Skeletal muscle cell (primary cell): Measurements from ENCODE around the gene CGNL1.

Source experiments
- DNase-seq: peaks from one replicate; pipeline ENCODE4 v3.0.0-alpha.2; 2010; ENCODE audit warnings: low read depth
- H3K4me3 ChIP-seq: 2 replicates; pipeline ENCODE4 v1.5.1; 2011; ENCODE audit warnings: low read depth, mild to moderate bottlenecking, control low read depth, low read length, moderate library complexity

The CGNL1 gene

GRCh38 chr15:57580428-57580827, 204.1 kb downstream of the CGNL1 start:
- DNase-seq = no peak
- no peak overlapping the region for H3K4me3 ChIP-seq

GRCh38 chr15:57580866-57581265, 204.6 kb downstream of the CGNL1 start:
- no peak overlapping the region for H3K4me3 ChIP-seq
- DNase-seq = no peak

DNA sequence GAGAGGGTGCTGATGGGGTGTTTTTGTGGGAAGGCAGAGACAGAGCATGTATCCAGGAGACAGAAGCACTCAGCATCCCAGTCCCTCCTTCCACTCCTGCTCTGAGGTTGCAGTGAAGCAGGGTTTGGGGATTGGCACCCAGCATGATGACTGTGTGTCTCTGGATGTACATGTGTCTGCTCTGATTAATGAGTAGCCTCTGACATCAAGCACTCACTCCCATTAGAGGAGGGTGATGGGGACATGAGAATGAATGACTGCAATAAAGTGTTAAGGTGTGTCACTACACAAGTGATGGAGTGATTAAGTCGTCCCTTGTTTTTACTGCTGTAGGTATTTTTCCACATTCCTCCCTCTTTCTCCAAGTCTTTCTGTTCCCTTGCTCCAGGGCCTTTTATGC, 205.8 kb downstream of the CGNL1 start:
- H3K4me3 ChIP-seq = no peak overlapping the region
- no peak for DNase-seq

GRCh38 chr15:57583282-57583681, 207.0 kb downstream of the CGNL1 start:
- DNase-seq = no peak

DNA sequence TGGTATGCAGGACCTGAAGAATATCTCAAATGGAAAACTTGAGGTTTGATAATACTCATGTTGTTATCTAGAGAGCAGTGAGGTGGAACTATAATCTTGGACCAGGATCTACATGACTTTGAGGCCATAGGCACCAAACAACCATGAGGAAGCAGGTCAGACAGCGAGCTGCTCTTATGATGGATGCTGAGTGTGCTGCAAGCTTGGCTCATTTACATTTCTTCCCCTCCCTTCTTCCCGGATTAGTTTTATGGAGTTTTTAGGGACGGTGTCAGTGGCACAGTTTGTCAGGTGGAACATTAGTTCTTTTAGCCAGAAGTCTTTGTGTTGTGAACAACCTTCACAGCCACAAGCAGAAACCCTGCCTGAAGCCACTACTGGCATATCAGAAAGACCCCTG, 207.4 kb downstream of the CGNL1 start:
- DNase-seq = no peak
- H3K4me3 ChIP-seq = no peak overlapping the region

More at GRCh38 chr15:57583282-57583681, 207.0 kb downstream of the CGNL1 start:
- H3K4me3 ChIP-seq = no peak overlapping the region

GRCh38 chr15:57586661-57587424, 210.5 kb downstream of the CGNL1 start:
- no peak for DNase-seq
- no peak overlapping the region for H3K4me3 ChIP-seq

- H3K4me3 ChIP-seq = no peak overlapping the region
- no peak for DNase-seq
Observed at GRCh38 chr15:57589281-57589680, 213.0 kb downstream of the CGNL1 start.

- no peak for DNase-seq
- no peak overlapping the region for H3K4me3 ChIP-seq
Observed at GRCh38 chr15:57589754-57590153, 213.4 kb downstream of the CGNL1 start.

- DNase-seq = no peak
- peak overlapping the region; percentile 48 for H3K4me3 ChIP-seq
Observed at GRCh38 chr15:57591237-57591821, 215.0 kb downstream of the CGNL1 start.

DNA sequence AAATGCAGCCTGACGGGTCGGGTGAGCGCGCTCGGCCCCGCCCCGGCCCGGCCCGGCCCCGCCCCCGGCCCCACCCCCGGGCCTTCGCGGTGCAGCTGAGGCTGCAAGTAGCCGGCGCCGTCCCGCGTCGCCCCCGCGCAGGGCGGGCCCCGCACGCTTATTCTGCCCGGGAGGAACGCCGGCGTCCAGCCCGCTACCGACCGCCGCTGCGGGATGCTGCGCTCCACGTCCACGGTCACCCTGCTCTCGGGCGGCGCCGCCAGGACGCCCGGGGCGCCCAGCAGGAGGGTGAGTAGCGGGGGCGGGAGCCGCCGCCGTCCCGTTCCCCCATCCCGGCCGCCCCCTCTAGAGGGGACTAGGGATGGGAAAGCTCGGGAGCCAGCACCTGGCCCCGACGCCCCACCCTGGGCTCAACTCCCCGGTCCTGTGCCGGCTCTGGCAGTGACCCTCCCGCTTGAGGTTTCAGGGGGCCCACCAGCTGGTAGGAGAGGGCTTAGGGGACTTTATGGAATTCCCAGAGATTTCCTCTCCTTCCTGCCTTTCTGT, 215.6 kb downstream of the CGNL1 start, which contains the start of gene MYZAP:
Gene MYZAP, plus strand, starts transcription at position 83 of the 546 bp plus-strand sequence. Its CDS starts 131 bp downstream, at position 214.
- no peak for DNase-seq
- H3K4me3 ChIP-seq = peak within 1 kb of the TSS; percentile 48

DNA sequence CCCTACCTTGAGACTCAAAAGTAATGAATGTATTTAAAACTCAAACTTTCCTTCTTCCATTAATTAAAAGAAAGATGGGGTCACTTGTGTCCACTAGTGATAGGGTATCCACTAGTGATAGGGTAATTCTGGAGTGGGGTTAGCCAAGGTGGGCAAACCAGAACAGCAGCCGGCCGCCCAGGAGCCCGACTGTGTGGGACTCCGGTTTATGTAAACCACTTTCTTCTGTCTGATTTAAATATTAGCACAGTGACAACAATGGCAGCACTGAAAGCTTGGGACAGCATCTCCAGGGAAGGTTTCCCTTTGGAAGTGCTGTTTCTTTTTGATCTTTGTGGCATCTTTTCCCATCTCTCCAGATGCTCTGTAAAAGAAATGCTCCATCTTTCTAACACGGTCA, 216.1 kb downstream of the CGNL1 start:
- H3K4me3 ChIP-seq = no peak overlapping the region
- DNase-seq = no peak

- H3K4me3 ChIP-seq = no peak overlapping the region
- DNase-seq = no peak
Observed at GRCh38 chr15:57592836-57593420, 216.6 kb downstream of the CGNL1 start.

DNA sequence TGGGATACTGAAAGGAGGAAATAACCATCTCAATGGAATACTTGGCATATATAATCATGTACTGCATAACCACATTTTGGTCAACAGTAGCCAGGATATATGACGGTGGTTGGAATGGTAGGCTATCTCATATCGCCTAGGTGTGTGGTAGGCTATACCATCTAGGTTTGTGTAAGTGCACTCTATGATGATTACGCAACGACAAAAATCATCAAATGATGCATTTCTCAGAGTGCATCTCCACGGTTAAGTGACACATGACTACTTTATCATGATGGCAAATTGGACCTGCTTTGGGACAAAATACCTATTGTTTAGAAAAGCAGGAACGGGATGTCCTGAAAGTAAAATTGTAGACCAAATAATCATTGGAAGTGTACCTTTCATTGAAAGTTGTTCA, 218.2 kb downstream of the CGNL1 start:
- H3K4me3 ChIP-seq = no peak overlapping the region
- DNase-seq = no peak

DNA sequence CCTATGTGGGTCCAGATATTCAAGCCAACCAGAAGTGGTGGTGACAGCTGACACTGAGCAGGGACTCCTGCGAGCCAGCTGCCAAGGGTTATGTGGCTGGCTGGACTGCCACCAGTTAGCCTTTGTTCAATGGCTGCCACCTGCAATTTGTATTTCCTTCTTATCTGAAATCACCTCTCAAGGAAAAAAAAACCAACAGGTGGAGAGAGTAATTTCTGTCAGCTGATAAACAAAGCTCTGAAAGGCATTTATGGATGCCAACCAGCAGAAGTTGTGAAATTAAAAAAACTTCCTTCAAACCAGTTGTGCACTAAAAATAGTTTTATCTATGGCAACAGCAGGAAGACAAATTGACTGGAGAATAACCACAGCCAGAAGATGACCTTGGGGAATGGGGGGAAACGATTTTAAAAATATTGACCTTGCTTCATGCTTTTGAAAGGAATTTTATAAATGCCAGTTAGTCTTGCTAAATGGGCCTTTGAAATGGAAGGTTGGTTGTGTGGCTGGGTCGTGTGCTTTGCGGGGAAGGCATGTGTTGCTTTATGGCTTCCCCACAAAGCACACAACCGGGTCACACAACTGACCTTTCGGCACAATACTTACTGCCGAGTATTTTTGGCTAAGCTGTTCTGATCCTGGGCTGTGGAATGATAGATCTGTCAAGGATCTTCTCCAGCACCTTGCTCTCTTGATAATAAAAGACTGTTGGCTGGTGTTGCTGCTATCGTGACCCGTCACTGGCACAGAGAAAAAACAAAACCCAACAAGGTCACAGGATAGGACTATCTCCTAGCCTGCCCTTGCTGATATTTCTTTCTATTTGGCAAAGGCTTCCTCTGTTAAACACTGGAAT, 218.9 kb downstream of the CGNL1 start:
- no peak for DNase-seq

GRCh38 chr15:57596301-57596855, 220.1 kb downstream of the CGNL1 start:
- DNase-seq = no peak

More for the DNA sequence above, 218.9 kb downstream of the CGNL1 start:
- H3K4me3 ChIP-seq = no peak overlapping the region

GRCh38 chr15:57596978-57597377, 220.7 kb downstream of the CGNL1 start:
- no peak for DNase-seq

More at GRCh38 chr15:57596301-57596855, 220.1 kb downstream of the CGNL1 start:
- no peak overlapping the region for H3K4me3 ChIP-seq

DNA sequence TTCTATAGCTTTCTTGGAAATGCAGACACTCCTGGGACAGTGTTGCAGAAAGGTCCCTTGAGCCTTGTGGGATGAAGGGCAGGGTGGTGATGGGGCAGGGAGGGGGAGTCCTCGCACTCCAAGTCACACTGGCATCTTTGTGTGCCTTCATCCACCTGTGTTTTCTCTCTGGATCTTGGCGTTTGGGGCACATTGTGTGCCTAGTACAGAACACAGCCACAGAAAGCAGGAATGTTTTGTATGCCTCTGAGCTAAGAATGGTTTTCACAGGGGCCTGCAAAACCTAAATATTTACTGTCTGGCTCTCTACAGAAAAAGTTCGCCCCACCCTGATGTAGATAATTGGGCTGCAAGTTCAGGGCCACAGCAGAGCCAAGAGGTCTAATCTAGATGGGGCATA, 221.1 kb downstream of the CGNL1 start:
- no peak overlapping the region for H3K4me3 ChIP-seq
- DNase-seq = no peak

More at GRCh38 chr15:57596978-57597377, 220.7 kb downstream of the CGNL1 start:
- H3K4me3 ChIP-seq = no peak overlapping the region

GRCh38 chr15:57598346-57598745, 222.0 kb downstream of the CGNL1 start:
- no peak overlapping the region for H3K4me3 ChIP-seq
- no peak for DNase-seq

DNA sequence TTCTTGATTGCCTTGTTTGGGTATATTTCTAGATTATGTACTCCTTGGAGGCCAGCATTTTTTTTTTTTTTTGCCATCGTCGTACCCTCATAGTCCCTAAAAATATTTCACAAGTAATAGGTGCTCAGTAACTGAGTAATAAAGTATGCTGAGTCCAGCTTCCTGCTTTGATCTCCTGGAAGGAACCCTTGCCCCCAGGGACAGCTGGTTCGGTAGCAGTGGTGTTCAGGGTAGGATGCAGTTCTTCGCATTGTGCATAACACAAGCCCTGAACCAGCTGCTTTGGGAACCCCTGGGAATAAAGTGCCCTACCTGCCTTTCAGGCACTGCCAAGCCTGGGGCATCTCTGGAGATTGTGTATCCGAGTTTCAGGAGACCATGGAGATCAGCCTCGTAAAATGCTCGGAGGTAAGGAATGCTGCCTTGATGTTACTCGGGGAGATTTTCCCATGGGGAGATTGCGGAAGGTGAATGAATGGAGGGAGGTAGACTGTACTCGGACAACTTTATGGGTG, 223.0 kb downstream of the CGNL1 start:
- no peak for DNase-seq
- no peak overlapping the region for H3K4me3 ChIP-seq
